MV-4-11 (cell line): ENCODE measurements around the gene RPL10.

ENCODE experiments used
- DNase-seq: peaks from one replicate; lab custom pipeline; 2025; lab: John Stamatoyannopoulos, UW

The RPL10 gene

DNA sequence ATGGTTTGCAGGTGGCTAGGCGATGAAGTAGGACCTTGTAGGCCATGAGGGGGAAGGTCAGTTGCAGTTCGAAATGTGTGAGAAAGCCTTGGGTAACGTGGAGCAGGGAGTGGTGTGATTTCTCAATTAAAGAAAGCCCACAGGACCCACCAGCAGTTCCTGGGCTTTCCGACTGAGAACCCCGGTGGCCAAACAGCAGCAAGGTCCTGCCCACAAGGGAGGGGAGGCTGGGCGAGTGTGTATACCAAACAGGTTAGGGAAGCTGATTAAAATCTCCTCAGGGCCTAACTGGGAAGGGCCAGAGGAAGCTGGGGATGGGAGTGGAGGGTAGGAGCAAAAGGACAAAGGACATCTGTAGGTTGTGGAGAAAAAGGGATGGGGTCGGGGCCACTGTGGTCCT, 32.7 kb downstream of the RPL10 start:
- peak; percentile 58 for DNase-seq

DNA sequence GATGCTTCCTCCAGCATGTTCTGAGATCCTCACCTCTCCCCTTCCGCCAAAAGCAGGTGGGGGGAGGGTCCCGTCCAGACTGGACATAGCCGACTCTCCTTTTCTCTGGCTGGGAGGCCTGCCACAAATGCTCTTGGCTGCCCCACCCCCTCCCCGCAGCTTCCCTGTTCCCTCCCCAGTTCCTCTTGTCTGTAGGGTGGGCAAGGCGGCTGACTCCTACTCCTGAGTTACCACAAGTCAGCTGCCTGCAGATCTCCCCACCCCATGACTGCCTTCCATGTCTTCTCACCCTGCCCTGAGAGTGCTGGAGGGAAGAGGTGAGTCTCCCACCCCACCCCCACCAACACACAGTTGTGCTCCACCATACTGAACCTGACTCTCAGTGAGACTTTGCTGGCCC, 33.2 kb downstream of the RPL10 start:
- peak; percentile 60 for DNase-seq

GRCh38 chrX:154432210-154432609, 34.0 kb downstream of the RPL10 start:
- no peak for DNase-seq

DNA sequence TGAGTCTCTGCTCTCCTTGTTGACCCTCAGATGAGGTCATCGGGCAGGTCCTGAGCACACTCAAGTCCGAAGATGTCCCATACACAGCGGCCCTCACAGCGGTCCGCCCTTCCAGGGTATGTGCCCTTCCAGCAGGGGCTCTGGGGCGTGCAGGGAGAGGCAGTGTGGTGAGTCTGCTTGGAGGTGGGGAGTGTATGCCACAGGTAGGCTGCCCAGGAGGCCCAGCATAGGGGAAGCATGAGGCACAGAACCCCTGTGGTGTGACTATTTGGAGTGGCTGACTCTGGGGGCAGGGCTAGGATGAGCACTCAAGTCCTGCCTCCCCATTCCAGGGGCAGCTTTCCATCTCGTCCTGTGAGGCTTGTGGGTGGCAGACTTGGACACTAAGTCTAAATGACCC, 35.4 kb downstream of the RPL10 start:
- no peak for DNase-seq

GRCh38 chrX:154434394-154435168, 36.4 kb downstream of the RPL10 start:
- DNase-seq = no peak

- no peak for DNase-seq
These were observed 37.1 kb downstream of the RPL10 start for GRCh38 chrX:154435171-154435733.

DNA sequence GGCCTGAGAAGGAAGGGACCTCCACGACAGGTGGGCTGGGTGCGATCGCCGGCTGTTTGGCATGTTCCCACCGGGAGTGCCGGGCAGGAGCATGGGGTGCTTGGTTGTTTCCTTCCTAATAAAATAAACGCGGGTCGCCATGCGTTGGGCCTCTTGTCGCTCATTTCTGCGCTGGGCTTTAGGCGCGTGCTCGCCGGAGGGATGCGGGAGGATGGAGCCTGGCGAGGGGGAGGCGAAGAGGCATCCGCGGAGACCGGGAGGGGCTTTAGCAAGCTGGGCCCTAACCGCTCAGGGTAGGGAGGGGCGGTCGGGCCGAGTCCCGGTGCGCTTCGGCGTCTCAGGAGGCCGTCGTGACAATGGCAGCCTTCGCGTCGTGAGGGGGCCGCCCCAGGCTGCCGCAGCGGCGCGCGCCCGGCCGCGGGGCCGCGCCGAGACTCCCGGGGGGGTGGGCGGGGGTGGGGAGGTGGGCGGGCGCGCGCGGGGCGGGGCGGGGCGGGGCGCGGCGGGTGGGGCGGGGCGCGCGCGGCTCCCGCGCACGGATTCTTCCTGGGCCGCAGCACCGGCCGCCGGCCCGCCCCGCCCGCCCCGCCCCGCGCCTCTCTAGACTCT, 38.3 kb downstream of the RPL10 start:
- DNase-seq = no peak

DNA sequence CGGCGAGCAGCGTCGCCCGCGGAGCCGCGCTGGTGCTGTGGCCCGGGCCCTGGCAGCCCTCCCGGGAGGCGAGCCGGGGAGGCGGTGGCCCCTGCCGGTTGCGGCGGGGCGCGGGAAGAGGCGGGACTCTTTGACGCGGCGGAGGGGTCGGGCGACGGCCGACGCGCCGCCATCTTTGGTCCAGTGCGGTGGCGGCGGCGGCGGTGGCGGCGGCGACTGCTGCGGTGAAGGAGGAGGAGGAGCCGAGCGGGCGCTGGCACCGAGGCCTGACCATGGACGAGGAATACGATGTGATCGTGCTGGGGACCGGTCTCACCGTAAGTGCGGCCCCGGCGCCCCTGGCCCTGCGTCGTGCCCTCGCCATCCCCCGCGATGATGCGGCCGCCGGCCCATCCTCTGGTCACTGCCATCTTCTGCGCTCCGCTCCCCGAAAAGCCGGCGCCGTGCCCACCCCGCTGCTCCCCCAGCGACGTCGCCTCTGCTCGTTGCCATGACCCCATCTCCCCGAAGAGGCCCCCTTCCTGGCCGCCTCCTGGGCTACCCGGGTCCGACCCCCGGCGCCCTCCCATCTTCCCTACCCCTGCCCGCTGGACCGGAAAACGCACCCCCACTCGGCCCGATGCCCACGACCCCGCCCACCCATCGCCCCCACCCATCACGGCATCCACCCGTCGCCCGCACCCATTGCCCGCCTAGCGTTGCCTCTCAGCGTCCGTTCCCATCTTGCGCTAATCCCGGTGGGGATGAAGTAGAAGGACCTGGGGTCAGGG, 39.0 kb downstream of the RPL10 start, which contains the start of gene GDI1:
TSS of gene GDI1 (plus strand) at position 172 of the 770 bp plus-strand sequence. CDS start at position 273, 101 bp downstream.
- no peak for DNase-seq

- no peak for DNase-seq
These were observed 40.1 kb downstream of the RPL10 start for GRCh38 chrX:154437971-154438893.

DNA sequence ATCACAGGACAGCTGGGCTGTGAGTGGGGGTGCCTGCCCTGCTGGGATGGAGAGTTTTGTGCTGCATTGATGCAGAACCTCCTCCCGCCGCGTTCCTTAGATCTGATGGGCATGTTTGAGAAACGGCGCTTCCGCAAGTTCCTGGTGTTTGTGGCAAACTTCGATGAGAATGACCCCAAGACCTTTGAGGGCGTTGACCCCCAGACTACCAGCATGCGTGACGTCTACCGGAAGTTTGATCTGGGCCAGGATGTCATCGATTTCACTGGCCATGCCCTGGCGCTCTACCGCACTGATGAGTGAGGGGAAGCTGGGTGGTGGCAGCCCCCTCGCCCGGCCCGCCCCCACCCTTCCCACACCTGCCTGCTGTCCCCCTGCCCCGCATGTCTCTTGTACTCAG, 41.7 kb downstream of the RPL10 start:
- no peak for DNase-seq

- DNase-seq = no peak
These were observed 42.6 kb downstream of the RPL10 start for GRCh38 chrX:154440623-154441357.

DNA sequence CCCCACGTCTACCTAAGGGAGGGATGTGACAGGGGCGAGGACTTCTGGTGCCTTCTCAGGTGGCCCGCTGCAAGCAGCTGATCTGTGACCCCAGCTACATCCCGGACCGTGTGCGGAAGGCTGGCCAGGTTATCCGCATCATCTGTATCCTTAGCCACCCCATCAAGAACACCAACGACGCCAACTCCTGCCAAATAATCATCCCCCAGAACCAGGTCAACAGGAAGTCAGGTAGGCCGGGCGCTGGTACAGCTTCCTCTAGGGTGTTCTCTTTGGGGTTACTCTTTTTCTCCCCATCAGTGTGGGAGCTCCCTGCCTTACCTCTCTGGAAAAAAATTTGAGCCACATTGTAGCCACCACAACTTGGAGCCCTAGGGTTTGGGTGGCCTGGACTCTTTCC, 43.4 kb downstream of the RPL10 start:
- DNase-seq = no peak

- no peak for DNase-seq
These were observed 44.0 kb downstream of the RPL10 start for GRCh38 chrX:154441984-154442707.

DNA sequence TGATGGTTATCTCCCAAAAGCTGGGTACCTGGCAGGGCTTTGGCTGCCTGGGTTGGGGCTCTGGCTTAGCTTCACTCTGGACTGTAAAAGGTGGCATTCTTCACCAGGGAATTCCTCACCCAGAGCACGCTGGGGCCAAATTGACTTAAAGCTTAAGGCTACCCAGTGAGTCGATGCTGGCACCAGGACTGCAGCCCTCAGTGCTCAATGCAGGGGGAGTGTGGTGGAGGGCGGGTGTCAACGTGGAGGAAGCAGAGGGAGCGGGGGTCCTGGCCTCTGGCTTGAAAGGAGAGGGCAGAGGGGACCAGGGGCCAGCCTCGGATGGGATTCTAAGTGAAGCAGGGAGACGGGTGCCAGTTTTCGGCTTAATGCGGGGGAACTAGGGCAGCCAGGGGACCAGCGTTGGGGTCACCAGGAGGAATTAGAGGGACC, 45.3 kb downstream of the RPL10 start:
- no peak for DNase-seq

GRCh38 chrX:154443992-154444754, 46.0 kb downstream of the RPL10 start, which contains the start of gene FAM50A:
Gene FAM50A, plus strand, starts transcription at chrX:154444141. Its CDS starts 95 bp downstream, at chrX:154444236.
- peak; percentile 36 for DNase-seq

DNA sequence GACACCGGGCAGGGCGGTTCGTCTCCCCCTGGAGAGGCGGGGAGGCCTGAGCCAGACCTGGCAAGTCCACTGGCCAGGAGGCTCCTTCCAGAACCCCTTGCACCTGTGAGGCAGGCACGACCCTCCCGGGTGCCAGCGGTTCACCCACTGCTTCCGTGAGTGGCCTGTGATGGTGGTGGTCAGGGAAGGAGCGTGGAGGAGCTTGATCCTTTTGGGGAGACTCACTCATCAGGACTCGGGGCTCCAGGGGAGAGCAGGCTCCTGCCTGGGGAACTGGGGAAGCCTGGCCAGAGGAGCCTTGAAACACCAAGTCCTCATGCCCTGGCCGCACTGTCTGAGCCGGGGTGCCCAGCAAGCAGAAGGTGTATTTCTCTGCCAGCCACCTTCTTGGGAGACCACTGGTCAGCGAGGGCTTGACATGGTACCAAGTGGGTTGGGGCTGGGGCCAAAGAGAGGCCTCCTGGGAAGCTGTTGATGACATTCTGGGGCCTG, 46.6 kb downstream of the RPL10 start:
- DNase-seq = no peak

- no peak for DNase-seq
These were observed 47.6 kb downstream of the RPL10 start for GRCh38 chrX:154445776-154446175.

DNA sequence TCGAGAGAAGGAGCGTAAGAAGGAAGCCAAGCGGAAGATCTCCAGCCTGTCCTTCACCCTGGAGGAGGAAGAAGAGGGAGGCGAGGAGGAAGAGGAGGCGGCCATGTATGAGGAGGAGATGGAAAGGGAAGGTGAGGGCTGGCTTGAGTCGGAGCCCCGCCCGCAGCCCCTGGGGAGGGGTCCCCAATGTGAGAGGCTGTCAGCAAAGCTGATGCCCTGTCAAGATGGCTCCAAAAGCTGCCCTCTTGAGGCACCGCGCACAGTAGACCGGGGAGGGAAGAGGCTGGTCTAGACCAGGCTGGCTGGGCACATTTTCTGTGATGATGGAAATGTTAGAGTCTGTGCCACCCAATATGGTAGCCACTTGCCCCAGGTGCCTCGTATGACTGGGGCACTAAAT, 48.3 kb downstream of the RPL10 start:
- DNase-seq = no peak

DNA sequence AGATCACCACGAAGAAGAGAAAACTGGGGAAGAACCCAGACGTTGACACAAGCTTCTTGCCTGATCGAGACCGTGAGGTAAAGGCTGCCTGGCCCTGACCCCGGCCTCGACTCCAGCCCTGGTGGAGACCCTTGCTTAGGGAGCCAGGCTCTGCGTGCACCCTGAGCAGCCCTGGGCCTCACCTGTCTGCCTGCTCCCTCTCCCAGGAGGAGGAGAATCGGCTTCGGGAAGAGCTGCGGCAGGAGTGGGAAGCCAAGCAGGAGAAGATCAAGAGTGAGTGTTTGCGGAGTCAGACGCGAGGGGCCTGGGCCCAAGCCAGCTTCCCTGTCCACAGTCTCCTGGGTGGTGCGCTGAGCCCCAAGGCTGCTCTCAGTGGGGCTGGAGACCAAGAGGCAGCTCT, 50.3 kb downstream of the RPL10 start:
- no peak for DNase-seq
